ENCODE results near the gene PYGM.

PYGM gene

DNA sequence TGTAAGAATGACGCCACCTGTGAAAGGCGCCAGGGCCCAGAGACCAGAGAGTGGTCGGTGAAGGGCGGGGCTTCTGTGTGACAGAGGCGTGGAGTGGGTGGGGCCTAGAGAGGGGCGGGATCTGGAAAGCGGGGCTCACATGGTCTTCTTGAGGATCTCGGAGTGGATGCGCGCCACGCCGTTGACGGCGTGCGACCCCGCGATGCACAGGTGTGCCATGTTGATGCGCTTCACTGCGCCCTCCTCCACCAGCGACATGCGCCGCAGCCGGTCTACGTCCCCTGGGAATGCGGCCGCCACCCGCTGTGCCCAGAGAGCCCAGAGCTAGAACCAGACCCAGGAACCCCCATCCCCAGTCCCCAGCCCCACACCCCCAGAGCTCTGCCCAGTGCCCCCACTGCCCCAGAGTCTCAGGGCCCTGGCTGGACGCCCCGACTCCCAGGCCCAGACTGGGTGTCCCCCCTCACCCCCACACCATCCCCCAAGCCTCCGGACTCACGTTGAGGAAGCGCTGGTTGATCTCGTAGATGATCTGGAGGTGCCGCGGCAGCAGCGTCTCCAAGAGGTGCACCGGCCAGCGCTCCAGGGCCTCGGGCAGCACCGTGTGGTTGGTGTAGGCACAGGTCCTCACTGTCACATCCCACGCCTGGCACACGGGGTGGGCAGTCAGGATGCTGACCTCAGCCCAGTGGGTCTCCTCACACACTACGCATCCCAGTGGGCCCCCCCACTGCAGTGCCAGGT, 6.2 kb downstream of the PYGM start:
- no peak for DNase-seq (ENCODE audit: low read depth)

DNA sequence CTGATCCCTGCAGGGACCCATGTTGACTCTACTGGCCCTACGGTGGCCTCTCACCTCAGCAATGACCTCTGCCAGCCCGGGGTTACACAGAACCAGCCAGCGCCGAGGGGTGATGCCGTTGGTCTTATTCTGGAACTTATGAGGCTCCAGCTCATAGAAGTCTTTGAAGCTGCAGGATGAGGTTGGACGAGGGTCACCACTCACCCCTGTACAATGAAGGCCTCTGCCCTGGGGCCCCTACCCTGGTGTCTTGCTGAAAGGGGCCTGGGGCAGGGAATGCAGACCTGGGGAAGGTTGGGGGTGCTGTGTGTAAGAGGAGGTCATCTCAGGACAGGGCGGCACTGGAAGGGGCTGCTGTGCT, 6.8 kb downstream of the PYGM start:
- no peak for DNase-seq (ENCODE audit: low read depth)

DNA sequence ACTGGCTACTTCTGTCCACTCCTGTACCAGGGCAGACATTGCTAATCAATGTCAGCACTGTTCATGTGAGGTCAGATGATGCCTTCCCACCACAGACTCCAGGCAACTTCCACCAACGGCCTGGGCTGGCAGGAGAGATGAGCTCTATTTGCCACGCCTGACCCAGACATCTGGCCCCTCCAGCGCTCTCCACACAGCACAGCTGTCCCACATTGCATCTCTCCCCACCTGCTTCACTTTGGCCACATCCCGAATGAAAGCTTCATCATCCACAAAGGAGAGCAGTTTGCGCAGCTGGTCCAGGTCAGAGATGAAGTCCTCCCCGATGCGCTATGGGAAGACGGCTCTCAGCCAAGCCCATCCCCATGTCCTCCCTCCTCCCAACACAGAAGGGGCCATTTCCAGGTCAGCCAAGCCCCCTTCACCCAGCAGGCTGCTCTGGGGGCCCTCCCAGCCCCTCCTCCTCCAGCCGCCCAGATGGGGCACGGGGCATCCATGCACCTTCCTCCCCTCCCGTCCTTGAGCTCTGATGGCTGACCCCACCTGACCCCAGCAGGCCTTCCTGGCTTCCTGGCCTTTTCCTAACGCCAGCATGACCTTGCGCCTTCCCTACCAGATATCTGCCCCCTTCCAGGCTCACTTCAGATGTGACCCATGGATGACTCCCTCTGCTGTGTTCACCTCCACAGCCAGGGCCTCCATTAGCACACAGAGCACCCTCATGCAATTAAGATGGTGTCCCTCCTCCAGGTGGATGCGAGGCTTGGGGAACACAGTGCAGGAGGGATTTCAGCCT, 7.4 kb downstream of the PYGM start:
- DNase-seq (ENCODE audit: low read depth), result no peak

DNA sequence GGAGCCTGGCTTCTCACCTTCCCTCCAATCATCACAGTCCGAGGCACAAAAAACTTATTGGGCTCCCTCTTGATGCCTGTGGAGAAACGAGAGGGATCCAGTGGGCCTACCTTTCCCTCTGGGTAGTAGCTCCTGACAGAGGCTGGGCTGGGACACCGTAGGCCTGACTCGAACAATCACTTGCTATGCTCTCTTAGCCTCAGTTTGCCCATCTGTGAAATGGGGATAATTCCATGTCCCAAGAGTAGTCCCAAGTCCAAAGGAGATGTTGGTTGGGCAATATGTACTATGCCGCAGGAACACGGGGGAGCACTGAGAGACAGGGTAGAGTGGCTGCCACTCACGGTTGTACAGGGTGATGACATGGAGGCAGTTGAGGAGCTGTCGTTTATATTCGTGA, 8.2 kb downstream of the PYGM start:
- no peak for DNase-seq (ENCODE audit: low read depth)

DNA sequence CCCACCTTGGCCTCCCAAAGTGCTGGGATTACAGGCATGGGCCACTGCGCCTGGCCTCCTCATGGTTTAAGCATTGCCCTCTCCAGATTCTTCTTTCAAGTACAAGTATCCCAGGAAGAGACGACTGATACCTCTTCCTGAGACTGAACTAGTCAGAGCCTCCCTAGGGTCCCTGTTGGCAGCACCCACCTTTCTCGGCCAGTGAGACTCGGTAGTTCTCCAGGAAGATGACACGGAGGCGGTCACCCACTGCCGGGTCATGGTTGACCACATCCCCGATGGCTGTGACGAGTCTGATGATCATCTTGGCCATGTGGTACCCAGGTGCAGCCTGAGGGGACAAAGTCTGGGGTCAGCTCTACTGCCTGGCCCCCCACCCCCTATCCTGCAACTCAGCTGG, 8.6 kb downstream of the PYGM start:
- no peak for DNase-seq (ENCODE audit: low read depth)

DNA sequence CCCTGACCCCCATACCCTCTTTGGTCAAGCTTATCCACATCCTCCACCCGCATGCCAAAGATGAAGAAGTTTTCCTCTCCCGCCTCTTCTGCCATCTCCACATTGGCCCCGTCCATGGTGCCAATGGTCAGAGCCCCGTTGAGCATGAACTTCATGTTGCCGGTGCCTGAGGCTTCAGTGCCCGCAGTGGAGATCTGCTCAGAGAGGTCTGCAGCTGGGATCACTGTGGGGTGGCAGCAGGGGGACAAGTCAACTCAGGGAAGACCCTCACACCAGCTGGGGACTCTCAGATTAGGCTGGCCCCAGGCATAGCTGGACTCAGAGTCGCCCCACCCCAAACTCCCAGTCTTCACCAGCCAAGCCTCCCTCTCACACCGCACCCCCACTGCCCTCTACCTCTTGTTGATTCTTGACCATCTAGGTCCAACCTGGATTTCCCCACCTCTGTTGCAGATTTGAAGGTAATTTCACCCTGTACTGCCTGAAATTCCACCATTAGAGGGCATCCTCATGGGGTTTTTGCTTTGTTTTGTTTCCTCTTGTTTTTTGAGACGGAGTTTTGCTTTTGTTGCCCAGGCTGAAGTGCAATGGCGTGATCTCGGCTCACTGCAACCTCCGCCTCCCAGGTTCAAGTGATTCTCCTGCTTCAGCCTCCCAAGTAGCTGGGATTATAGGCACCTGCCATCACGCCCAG, 9.3 kb downstream of the PYGM start:
- no peak for DNase-seq (ENCODE audit: low read depth)

DNA sequence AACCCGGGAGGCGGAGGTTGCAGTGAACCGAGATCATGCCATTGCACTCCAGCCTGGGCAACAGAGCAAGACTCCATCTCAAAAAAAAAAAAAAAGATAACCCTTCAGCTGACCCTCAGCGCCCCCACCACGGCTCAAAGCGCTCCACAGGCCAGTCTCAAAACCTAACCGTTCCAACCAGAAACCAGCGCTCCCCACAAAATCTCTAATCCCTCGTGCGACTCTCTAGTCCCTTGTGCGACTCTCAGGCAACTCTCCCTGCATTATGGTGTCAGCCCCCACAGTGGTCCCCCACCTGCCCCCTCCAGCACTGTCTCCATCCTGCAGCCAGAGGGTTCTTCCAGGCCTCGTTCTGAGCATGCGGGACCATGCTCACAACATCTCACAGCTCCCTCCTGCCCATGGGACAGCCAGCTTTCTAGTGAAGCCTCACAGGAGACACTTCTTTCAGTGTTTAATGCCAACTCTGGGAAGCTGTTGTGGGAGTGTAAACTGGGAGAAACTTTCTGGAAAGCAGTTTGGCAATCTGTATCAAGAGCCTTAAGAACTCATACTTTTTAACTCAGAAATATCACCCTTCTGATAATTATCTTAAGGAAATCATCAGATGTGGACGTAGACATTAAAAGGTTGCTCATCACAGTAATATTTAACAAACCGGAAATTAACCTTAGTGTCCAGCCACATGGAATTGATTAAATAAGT, 11.7 kb downstream of the PYGM start:
- no peak for DNase-seq (ENCODE audit: low read depth)

DNA sequence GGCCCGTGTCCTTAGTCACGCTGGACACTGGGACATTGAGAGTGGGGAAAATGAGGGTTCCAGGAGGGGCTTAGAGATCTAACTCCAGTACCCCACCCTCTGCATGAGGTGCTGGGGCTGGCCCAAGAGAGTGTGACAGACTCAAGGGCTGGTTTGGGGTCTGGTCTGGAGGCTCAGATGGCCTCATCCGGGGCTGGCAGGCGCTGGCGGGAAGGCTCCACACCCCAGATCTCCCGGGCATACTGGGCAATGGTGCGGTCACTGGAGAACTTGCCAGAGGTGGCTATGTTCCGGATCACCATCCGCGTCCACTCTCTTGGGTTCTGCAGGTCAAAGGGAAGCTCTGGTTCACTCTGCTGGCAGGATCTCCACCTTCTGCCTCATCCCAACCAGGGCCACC, 13.3 kb downstream of the PYGM start:
- DNase-seq (ENCODE audit: low read depth), result no peak

DNA sequence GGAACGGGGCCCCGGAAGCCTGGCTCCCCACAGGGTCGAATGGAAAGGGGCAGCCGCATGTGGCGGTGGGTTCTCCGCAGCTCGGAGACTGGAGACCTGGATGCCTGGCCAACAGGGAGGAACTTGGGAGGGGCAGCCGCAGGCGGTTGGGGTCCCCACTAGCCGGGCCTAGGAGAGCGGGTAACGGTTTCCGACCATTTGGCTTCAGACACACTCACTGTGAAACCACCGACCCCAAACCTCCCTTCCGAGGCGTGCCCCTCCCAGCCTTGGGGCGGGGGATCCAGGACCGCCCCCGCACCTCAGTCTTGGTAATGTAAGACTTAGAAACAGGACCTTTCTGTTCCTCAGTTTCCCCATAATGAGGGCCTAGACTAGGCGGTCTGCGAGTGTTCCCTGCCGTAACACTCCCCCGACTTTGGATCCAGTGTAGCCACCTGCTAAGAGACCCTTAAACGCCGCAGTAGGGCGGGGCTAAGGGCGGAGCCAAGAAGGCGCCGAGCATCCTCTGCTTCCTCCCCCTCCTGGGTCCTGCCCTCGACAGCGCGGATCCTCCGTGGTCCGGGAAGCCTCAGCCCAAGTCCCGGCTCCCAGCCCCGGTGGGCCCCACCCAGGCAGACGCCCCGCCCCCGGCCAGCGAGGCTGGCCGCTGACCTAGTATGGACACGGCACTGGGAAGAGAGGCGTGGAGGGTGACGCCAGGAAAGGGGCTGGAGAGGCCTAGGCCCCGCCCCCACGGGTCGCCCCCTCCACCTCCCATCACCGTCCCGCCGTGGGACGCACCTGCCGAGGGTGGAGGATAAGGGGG, 14.0 kb downstream of the PYGM start:
- peak; percentile 59 for DNase-seq (ENCODE audit: low read depth)

DNA sequence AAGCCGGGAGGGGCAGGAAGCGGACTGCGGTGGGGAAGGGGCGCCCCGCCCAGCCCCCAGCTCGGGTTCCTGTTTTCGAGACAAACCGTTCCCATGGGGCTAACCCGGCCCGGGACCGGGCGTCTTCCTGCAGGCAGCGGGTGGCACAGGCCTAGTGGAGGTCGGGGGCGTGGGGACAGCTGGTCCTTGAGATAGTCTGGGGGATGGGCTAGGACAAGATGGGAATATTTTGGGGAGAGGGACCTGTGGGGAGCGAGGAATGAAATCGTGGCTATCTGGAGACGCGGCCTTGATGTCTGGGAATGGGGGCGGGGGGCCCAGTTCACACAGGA, 14.6 kb downstream of the PYGM start:
- peak; percentile 54 for DNase-seq (ENCODE audit: low read depth)

DNA sequence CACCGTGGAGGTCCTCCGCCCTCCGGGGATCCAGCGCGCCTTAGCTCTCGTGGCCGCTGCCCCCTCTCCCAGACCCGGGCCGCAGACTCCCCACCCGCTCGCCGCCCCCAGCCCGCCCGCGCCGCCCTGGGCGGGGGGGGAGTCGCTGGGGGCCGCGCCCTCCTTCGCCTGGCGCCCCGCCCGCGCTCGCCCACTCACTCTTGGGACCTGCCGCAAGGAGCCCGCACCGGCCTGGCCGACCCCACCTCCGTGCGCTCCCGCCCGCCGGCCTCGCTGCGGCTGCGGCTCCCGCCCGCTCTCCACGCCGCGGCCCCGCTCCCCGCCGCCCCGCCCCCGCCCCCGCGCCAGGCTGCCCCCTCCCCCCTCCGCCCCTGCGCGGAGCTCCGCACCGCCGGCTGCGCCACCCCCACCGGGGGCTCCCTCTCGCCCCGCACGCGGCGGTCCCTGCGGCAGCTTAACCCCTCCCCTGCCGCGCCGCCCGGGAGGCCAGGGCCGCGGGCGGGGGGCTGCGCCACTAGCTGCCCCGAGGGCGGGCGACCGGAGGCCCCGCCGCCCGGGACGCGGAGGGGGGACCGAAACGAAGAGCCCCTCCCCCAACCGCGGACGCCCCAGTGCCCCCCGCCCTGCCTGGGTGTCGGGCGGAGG, 15.1 kb downstream of the PYGM start:
- DNase-seq (ENCODE audit: low read depth), result no peak

DNA sequence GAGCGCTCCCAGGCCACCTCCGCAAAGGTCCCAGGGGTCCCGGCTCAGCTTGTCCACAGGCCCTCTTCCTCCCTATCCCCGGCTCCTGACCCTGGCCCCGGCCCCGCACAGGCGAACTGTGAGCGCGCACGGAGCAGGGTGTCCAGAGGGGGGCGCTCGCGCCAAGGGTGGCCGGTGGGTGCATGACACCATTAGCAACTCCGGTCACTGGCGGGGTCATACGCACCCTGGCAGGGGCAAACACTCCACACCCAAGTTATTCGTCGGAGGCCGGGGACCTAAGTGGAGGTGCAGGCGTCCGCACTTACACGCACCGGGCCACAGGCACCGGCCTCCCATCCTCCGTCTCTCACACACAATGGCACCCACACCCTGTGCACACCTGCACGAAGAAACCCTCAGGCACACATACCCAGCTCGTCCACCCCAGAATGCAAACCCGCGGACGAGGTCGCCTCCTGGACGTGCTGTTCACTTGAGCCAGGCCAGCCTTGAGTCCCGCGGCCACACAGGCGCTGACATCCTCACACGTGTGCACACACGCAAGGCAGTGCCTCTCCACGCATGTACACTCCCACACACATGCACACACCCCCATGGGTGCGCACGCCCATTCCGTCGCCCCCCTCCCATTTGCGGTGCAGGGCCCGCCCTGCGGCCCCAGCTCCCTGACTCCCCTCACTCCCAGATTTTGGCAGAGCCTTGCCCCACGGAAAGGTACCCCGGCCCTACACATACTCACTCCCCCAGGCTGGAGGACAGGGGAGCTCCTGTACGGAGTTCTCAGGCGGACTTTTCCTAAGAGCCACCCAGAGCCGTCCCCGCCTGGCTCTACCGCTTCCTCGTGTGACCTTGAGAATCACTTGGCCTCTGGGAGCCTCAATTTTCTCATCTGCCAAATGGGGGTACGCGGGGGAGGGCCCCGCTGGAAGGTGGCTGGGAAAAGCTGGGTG, 15.9 kb downstream of the PYGM start, which contains the start of gene RASGRP2:
Gene RASGRP2, minus strand, starts transcription at position 552 of the 953 bp plus-strand sequence. CDS start 1,276 bp downstream, outside the sequence.
- DNase-seq (ENCODE audit: low read depth), result peak; percentile 66

DNA sequence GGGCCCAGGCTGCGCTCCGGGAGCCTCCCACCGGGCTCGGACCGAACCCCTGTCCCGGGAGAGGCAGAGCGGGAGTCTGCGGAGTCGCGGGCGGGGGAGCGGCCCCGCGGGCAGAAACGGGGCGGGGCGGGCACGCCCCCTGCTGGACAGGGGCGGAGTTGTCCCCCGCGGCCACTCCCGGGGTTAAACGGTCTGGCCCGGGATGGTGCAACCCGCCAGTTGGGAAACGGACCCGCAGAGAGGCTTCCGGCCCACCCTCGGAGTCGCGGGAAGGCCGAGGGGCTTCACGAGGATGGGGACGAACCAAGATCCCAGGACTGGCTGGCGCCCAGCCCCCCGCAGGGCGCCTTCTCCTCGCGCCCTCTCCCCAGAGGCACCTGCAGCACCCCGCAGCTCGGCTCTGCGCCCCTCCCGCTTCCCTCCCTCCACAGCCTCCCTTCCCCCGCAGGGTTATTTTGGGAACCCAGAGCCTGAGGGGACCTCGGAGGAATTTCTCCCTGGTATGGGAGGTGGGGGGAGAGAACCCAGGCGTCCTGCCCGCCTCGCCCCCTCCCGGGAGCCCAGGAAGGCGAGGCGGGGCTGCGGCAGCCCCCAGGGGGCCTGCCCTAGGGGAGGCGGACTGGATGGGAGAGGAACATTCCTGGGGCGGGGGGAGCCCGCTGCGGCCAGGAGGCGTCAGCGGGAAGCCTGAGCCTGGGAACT, 16.7 kb downstream of the PYGM start:
- peak; percentile 52 for DNase-seq (ENCODE audit: low read depth)

DNA sequence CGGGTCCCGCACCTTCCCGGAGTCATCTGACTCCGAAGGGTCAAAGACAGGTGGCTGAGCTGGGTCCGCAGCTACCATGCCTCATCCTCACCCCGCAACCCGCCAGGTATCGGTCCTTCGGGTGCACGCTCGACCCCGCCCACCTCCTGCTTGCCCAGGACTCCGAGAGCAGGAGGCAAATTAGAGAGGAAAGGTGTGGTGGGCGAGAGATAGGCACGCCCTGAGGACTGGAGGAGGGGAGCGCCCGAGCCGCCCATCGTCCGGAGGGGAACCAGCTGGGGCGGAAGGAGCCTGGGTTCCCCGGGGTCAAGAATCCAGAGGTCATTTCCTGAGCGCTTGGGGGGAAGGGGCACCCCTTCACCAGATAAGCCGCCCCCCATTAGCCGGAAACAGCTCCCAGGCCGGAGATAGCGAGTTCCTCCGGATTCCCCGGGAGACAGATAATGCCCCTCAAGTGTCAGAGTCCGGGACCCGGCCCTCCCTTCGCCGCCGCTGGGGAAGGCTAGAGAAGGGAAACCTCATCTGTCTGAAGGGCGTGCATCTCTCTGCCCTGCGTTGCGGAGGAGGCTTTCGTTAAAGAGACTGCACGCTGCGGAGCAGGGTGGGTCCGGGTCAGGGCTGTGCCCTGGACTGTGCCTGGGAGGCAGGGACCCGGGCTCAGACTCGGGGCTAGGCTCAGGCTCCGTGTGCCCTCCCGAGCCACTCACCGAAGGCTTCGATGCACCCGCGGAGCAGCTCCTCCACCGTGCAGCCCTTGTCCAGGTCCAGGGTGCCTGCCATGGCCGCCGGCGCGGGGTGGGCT, 17.5 kb downstream of the PYGM start:
- no peak for DNase-seq (ENCODE audit: low read depth)

DNA sequence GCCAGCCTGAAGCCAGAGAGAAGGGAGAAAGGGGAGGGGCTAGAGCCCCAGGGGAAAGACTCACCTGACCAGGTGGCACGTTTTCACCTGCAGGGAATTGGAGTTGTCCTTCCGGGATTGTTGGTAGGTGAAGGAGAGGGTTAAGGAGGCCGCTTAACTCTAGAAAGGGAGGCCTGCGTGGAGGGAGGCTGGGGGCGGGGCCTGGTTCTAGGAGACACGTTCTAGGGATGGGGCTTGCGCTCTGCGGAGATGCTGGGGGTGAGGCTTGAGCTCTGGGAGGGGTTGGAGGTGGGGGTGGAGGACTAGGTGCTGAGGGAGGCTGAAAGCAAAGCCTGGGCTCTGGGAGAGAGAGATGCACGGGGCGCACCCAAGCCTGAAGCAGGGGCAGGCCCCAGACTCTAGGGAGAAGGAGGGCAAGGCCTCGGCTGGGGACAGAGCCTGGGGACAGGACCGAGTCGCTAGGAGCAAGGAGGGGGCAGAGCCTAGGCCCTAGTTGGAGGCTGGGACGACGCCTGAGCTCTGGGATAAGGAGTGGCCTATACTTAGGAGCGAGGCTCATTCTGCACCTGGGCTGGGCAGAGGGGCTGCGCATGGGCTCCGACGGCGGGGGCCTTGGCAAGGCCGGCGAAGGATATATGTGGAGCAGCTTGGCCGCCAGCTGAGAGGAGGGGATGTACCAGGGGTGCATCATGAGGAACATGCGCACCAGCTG, 18.2 kb downstream of the PYGM start:
- DNase-seq (ENCODE audit: low read depth), result no peak

DNA sequence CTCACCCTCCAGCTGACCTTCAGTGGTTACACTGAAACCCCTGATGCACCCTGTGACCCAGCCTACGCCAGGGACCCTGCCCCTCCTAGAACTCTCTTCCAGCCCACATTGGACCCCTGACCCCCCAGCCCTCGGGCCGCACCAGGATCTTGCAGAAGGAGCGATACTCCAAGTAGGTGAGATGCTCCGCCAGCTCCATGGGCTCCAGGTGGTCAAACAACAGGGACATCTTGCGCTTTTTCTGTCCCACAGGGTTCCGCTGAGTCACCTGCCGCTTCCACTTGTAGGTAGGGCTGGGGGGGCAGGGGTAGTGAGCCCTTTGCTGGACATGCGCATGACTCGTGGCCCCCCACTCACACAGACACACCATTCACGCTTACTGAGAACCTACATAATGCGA, 19.9 kb downstream of the PYGM start:
- DNase-seq (ENCODE audit: low read depth), result no peak

DNA sequence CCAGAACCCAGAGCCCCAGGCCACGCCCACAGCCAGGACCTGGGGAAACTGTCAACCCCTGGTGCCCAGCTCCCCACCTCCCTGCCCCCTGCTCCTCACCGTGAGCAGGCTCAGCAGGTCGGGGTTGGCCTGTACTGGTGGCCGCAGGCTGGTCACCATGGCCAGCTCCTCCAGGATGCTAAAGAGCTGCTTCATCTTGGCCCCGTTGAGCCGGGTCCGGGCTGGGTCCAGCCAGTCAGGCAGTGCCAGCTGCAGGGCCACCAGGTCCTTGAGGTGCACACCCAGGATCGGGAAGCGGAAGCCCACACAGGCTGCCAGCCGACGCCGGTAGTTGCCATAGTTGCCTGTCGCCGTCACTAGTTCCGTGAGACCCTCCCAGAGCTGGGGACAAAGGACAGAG, 23.1 kb downstream of the PYGM start:
- DNase-seq (ENCODE audit: low read depth), result no peak

Measured in stimulated activated CD4-positive, alpha-beta T cell treated with anti-CD3 and anti-CD28 coated beads, Interleukin-2, amount 100 ng/mL, for 4 hours (primary cell).